Activated T-cell treated with anti-CD3 and anti-CD28 coated beads, Interleukin-2, amount 50 U/mL, for 24 hours (primary cell): Measurements from ENCODE around the gene FAT3.

Experiments
- DNase-seq: peaks from one replicate; pipeline ENCODE4 v3.0.0-alpha.2; 2020
- H3K27ac Mint-ChIP-seq: 2 replicates; pipeline ENCODE4 v1.8.0; 2020; ENCODE audit warnings: mild to moderate bottlenecking, mixed read lengths
- H3K27me3 Mint-ChIP-seq: 2 replicates; pipeline ENCODE4 v1.8.0; 2020; ENCODE audit warnings: mixed read lengths
- H3K36me3 Mint-ChIP-seq: 2 replicates; pipeline ENCODE4 v1.8.0; 2020; ENCODE audit warnings: low read depth, mixed read lengths
- H3K4me1 Mint-ChIP-seq: 2 replicates; pipeline ENCODE4 v1.8.0; 2020; ENCODE audit warnings: low read depth, mixed read lengths
- H3K4me3 Mint-ChIP-seq: 2 replicates; pipeline ENCODE4 v1.8.0; 2020; ENCODE audit warnings: mild to moderate bottlenecking, moderate library complexity, mixed read lengths
- H3K9me3 Mint-ChIP-seq: 2 replicates; pipeline ENCODE4 v1.8.0; 2020; ENCODE audit warnings: mixed read lengths

The FAT3 gene

DNA sequence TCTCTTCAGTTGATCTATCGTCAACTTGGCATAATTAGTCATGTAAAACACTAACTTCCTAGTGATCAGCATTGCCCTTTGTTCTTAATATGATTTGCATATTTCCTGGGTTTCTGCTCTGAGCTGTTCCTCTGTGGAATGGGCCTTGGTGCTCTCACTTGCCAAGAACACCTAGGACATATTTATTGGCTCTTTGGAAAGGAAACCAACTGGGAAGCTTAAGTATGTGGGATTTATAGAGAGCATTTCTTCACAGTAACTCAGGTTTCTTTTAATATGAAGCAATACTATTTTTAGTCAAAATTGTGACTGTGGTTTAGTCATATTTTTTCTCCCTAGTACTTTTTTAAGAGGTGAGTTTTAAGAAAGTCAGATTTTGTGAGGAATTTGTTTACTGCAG lies 28.8 kb downstream of the FAT3 start:
- Mint-ChIP-seq H3K27me3 (no peaks in the 10 kb centered on the region), H3K36me3 (no peaks in the 10 kb centered on the region), H3K4me3 (no peak overlapping the region), H3K9me3 (no peaks in the 10 kb centered on the region), H3K27ac (no peak overlapping the region), H3K4me1 (no peaks in the 10 kb centered on the region)
- no peak for DNase-seq

- no peak overlapping the region for H3K4me3 Mint-ChIP-seq
- no peak for DNase-seq
- H3K4me1 Mint-ChIP-seq, result no peaks in the 10 kb centered on the region
- H3K27ac Mint-ChIP-seq, result no peak overlapping the region
- no peaks in the 10 kb centered on the region for H3K36me3 Mint-ChIP-seq
- H3K9me3 Mint-ChIP-seq, result no peaks in the 10 kb centered on the region
- H3K27me3 Mint-ChIP-seq, result no peaks in the 10 kb centered on the region
Measured at GRCh38 chr11:92253945-92254344, 29.3 kb downstream of the FAT3 start.

DNA sequence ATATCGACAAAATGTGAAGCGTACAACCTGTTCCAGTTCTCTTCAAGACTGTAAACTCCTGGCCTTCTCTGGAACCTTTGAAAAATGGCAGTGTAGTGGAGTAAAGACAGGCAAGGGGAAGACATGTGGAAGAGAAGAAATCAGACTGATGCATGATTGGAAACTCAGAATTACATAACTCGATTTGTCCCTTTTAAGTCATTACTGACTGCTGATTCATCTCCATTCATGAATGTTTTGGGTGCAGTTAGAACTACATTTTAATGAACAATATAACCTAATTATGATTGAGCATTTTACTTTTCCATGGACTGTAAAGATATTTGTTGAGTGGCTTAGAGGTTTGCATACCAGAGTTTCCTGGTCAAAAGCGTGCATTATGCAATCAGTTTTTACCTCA lies 32.9 kb downstream of the FAT3 start:
- no peaks in the 10 kb centered on the region for H3K4me1 Mint-ChIP-seq
- no peak for DNase-seq
- H3K9me3 Mint-ChIP-seq, result no peaks in the 10 kb centered on the region
- H3K27me3 Mint-ChIP-seq, result no peaks in the 10 kb centered on the region
- no peak overlapping the region for H3K27ac Mint-ChIP-seq
- H3K36me3 Mint-ChIP-seq, result no peaks in the 10 kb centered on the region
- no peak overlapping the region for H3K4me3 Mint-ChIP-seq

DNA sequence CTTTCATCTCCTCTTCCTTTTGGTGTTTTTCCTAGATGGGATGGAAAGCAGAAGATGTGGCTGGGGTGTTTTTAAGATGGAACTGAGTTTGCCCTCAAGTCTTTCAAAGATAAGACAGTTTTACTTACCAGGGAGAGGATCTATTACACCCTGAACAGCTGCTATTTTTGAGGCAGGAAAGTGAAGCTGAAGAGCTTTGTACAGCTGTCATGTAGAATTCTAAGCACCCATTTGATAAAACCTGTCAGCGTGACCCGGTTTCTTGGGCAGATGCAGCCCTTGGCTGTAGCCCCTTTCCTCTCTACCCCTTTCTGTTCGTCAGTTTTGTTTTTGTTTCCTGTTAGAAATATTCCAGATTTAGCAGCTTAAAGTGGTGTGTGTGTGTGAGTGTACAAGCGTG lies 35.2 kb downstream of the FAT3 start:
- Mint-ChIP-seq H3K36me3 (no peaks in the 10 kb centered on the region), H3K27me3 (no peaks in the 10 kb centered on the region), H3K4me1 (no peaks in the 10 kb centered on the region), H3K27ac (no peak overlapping the region), H3K4me3 (no peak overlapping the region), H3K9me3 (no peaks in the 10 kb centered on the region)
- no peak for DNase-seq

DNA sequence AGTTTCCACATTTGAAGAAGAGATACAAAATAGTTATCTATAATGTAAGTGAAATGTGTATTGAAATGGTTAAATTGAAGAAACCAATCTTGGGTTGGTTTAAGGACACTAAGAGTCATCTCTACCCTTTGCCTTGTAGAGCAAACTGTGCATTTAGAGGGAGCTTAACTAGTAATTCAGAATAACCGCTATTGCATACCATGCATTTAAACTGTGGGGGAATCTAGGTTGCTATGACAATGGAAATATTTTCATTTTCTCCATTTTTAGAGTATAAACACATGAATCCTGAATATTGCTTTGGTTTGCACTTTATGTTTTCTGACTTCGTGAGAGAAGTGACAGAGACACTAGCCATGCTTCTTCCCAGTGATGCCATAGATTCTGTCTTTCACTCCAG lies 39.7 kb downstream of the FAT3 start:
- H3K27ac Mint-ChIP-seq, result no peak overlapping the region
- no peaks in the 10 kb centered on the region for H3K4me1 Mint-ChIP-seq
- no peak for DNase-seq
- H3K36me3 Mint-ChIP-seq, result no peaks in the 10 kb centered on the region
- no peaks in the 10 kb centered on the region for H3K27me3 Mint-ChIP-seq
- H3K9me3 Mint-ChIP-seq, result no peaks in the 10 kb centered on the region
- H3K4me3 Mint-ChIP-seq, result no peak overlapping the region

GRCh38 chr11:92266806-92267205 lies 42.2 kb downstream of the FAT3 start:
- Mint-ChIP-seq H3K36me3 (no peaks in the 10 kb centered on the region), H3K4me3 (no peak overlapping the region), H3K27me3 (no peaks in the 10 kb centered on the region), H3K9me3 (no peaks in the 10 kb centered on the region), H3K4me1 (no peaks in the 10 kb centered on the region), H3K27ac (no peak overlapping the region)
- no peak for DNase-seq

GRCh38 chr11:92267278-92267677 lies 42.7 kb downstream of the FAT3 start:
- no peaks in the 10 kb centered on the region for H3K27me3 Mint-ChIP-seq
- no peaks in the 10 kb centered on the region for H3K4me1 Mint-ChIP-seq
- H3K9me3 Mint-ChIP-seq, result no peaks in the 10 kb centered on the region
- no peaks in the 10 kb centered on the region for H3K36me3 Mint-ChIP-seq
- no peak for DNase-seq
- no peak overlapping the region for H3K27ac Mint-ChIP-seq
- no peak overlapping the region for H3K4me3 Mint-ChIP-seq

- Mint-ChIP-seq H3K9me3 (no peaks in the 10 kb centered on the region), H3K27me3 (no peaks in the 10 kb centered on the region), H3K4me3 (no peak overlapping the region), H3K36me3 (no peaks in the 10 kb centered on the region), H3K4me1 (no peaks in the 10 kb centered on the region), H3K27ac (no peak overlapping the region)
- DNase-seq, result no peak
Measured at GRCh38 chr11:92267968-92268367, 43.4 kb downstream of the FAT3 start.

GRCh38 chr11:92268546-92268945 lies 43.9 kb downstream of the FAT3 start:
- Mint-ChIP-seq H3K4me1 (no peaks in the 10 kb centered on the region), H3K27me3 (no peaks in the 10 kb centered on the region), H3K9me3 (no peaks in the 10 kb centered on the region), H3K4me3 (no peak overlapping the region), H3K36me3 (no peaks in the 10 kb centered on the region), H3K27ac (no peak overlapping the region)
- DNase-seq, result no peak

GRCh38 chr11:92269021-92269420 lies 44.4 kb downstream of the FAT3 start:
- no peak overlapping the region for H3K27ac Mint-ChIP-seq
- H3K4me3 Mint-ChIP-seq, result no peak overlapping the region
- DNase-seq, result no peak
- H3K36me3 Mint-ChIP-seq, result no peaks in the 10 kb centered on the region
- H3K9me3 Mint-ChIP-seq, result no peaks in the 10 kb centered on the region
- no peaks in the 10 kb centered on the region for H3K27me3 Mint-ChIP-seq
- no peaks in the 10 kb centered on the region for H3K4me1 Mint-ChIP-seq

DNA sequence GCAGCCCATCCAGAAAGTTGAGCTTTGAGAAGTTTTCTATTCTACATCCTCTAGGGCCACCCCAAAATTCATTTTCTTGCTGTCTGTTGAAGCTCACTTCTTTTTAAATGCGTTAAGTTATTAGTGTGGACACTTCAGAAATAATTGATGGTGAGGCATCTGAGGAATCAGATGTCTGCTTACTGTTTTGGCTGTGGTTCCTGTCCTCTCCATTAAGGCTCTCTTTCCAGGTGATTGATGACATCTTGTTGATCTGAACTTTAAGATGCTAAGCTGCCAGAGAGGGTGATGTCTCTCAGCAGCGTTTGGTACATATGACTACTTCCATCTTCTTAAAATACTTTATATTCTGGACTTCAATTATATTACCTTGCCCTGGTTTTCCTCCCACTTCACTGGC lies 45.2 kb downstream of the FAT3 start:
- DNase-seq, result no peak
- Mint-ChIP-seq H3K27me3 (no peaks in the 10 kb centered on the region), H3K27ac (no peak overlapping the region), H3K9me3 (no peaks in the 10 kb centered on the region), H3K4me3 (no peak overlapping the region), H3K4me1 (no peaks in the 10 kb centered on the region), H3K36me3 (no peaks in the 10 kb centered on the region)

DNA sequence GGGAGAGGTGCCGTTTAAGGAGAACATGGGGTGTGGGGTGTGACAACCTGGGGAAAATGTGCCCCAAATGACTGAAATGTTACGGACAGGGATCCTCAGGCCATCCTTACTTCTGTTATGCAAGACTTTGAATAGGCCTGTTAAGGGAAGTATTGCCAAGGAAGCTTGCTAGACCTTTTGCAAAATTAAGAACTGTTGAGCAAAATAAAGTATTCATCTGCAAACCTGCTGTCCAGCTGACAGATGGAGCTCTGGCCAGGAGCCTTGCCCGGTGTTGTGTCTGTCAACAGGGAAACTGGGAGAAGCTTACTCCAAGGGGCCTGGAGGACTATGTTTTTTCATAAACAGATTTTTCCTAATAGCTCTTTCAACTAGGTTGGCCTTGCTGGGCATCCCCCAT lies 48.0 kb downstream of the FAT3 start:
- Mint-ChIP-seq H3K36me3 (no peaks in the 10 kb centered on the region), H3K27me3 (no peaks in the 10 kb centered on the region), H3K4me1 (no peaks in the 10 kb centered on the region), H3K27ac (no peak overlapping the region), H3K4me3 (no peak overlapping the region), H3K9me3 (no peaks in the 10 kb centered on the region)
- DNase-seq, result no peak
